GDM1 (cell line): ENCODE data around the gene MAP3K21.

ENCODE experiments used
- DNase-seq: peaks from one replicate; lab custom pipeline; 2025; lab: John Stamatoyannopoulos, UW

The MAP3K21 gene

GRCh38 chr1:233389169-233389568, 61.6 kb downstream of the MAP3K21 start:
- no peak for DNase-seq

- no peak for DNase-seq
Measured at GRCh38 chr1:233389893-233390292, 62.4 kb downstream of the MAP3K21 start.

- no peak for DNase-seq
Measured at GRCh38 chr1:233390842-233391737, 63.6 kb downstream of the MAP3K21 start.

- DNase-seq = no peak
Measured at GRCh38 chr1:233393084-233393840, 65.7 kb downstream of the MAP3K21 start.

- no peak for DNase-seq
Measured at GRCh38 chr1:233393926-233394680, 66.6 kb downstream of the MAP3K21 start.

GRCh38 chr1:233394860-233395717, 67.6 kb downstream of the MAP3K21 start:
- DNase-seq = peak; percentile 17

- DNase-seq = no peak
Measured at GRCh38 chr1:233395863-233396646, 68.5 kb downstream of the MAP3K21 start.

GRCh38 chr1:233406339-233406960, 78.9 kb downstream of the MAP3K21 start:
- no peak for DNase-seq

- no peak for DNase-seq
Measured at GRCh38 chr1:233406994-233407631, 79.6 kb downstream of the MAP3K21 start.

- DNase-seq = no peak
Measured at GRCh38 chr1:233409540-233409939, 82.0 kb downstream of the MAP3K21 start.

- DNase-seq = no peak
Measured at GRCh38 chr1:233410906-233411305, 83.4 kb downstream of the MAP3K21 start.

- no peak for DNase-seq
Measured at GRCh38 chr1:233412812-233413211, 85.3 kb downstream of the MAP3K21 start.

GRCh38 chr1:233421293-233421692, 93.8 kb downstream of the MAP3K21 start:
- DNase-seq = no peak

- DNase-seq = no peak
Measured at GRCh38 chr1:233424779-233425178, 97.3 kb downstream of the MAP3K21 start.

- no peak for DNase-seq
Measured at GRCh38 chr1:233427907-233428306, 100.4 kb downstream of the MAP3K21 start.

- DNase-seq = no peak
Measured at GRCh38 chr1:233431753-233432403, 104.4 kb downstream of the MAP3K21 start.

GRCh38 chr1:233432916-233433315, 105.4 kb downstream of the MAP3K21 start:
- no peak for DNase-seq

- DNase-seq = no peak
Measured at GRCh38 chr1:233433436-233434210, 106.1 kb downstream of the MAP3K21 start.
